ENCODE data around the gene PGGT1B. TPM values are rescaled to one million over a fixed set of nuclear protein-coding genes. Genes with fewer than 3 reads are reported as not detected.

Gene PGGT1B
- total and polyA plus RNA-seq, 2 of the 8 experiments (the other 6 are each of a cell fraction or from before 2014, with no cell fraction given), result 1.9 to 43.1 TPM

DNA sequence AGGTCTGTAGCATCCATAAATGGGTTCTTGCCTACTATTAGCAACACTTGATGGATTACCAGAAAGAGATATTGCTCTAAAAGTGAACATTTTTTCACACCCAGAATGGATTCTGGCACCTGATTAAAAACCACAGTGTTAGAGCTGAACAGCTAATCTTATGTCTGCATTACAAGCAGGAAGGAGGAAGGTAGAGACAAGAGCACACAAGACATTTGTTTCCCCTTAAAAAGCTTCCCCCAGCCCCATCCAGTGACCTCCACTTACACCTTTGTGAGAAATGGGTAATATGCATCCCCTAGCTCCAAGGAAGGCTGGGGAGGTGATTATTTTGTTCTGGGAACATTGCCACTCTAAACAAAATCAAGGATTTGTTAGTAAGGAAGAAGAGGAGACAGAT is 80.9 kb downstream of the PGGT1B start (continued):
- TF ChIP-seq SUZ12 (IDR thresholded peaks at IDR 0.05; ENCODE audit: low read length) (no peak; the same call in 1 of the 2 replicates), EP300 (IDR thresholded peaks at IDR 0.05; ENCODE audit: borderline replicate concordance in 1 of 2, low read depth in 2 of 2, low read length in 2 of 2) (no peak), TEAD4 (IDR thresholded peaks at IDR 0.05; ENCODE audit: low read depth, low read length) (no peak), CBX8 (IDR thresholded peaks at IDR 0.05; ENCODE audit: borderline replicate concordance, low read depth, low read length) (no peak), CREB1 (IDR thresholded peaks at IDR 0.05) (no peak)

Data from H1 (cell line).